ENCODE results near the gene KIR2DL1.
"Not testable (repeated sequence)": the region's sequence is repeated elsewhere in the genome, so short reads cannot be mapped to it uniquely, and the experiment has no call there.

DNA sequence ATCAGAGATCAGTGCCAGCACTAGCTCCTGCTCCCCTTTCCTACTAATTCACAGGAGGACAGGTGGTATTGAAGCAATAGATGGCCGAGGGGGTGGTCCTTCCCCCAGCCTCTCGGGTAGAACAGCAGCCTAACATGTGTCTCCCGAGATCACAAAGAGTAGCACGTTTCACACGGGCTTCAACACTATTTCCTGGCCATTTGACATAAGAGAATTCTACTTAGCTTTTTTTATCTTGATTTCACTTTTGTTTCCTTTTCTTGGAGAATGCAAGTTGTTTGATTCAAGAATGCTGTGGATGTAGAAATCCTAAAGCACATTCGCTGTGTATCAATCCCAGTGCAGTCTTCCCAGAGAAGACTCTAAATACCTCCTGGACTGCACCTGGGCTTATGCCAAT lies 19.3 kb upstream of the KIR2DL1 start:
- TF ChIP-seq, protein P1, sequence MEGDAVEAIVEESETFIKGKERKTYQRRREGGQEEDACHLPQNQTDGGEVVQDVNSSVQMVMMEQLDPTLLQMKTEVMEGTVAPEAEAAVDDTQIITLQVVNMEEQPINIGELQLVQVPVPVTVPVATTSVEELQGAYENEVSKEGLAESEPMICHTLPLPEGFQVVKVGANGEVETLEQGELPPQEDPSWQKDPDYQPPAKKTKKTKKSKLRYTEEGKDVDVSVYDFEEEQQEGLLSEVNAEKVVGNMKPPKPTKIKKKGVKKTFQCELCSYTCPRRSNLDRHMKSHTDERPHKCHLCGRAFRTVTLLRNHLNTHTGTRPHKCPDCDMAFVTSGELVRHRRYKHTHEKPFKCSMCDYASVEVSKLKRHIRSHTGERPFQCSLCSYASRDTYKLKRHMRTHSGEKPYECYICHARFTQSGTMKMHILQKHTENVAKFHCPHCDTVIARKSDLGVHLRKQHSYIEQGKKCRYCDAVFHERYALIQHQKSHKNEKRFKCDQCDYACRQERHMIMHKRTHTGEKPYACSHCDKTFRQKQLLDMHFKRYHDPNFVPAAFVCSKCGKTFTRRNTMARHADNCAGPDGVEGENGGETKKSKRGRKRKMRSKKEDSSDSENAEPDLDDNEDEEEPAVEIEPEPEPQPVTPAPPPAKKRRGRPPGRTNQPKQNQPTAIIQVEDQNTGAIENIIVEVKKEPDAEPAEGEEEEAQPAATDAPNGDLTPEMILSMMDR (conservative IDR thresholded peaks at IDR 0.05; ENCODE audit: low read length), result not testable (repeated sequence)
- TF ChIP-seq EZH2phosphoT487 (IDR thresholded peaks at IDR 0.05; ENCODE audit: borderline replicate concordance), result not testable (repeated sequence)

Data from Loucy (cell line).